ENCODE measurements around the gene ECE2. TPM values are rescaled to one million over a fixed set of nuclear protein-coding genes. Genes with fewer than 3 reads are reported as not detected.
A peak's percentile ranks its signal among the peaks of the same experiment; 100 is the strongest.

The ECE2 gene
- total and polyA plus RNA-seq, 2 experiments from 2014 or later, result not detected

GRCh38 chr3:184283681-184284080 is 7.9 kb downstream of the ECE2 start:
- TF ChIP-seq EZH2phosphoT487 (IDR thresholded peaks at IDR 0.05; ENCODE audit: low read depth, severe bottlenecking, unreplicated experiment) (no peak), CTCF (IDR thresholded peaks at IDR 0.05; ENCODE audit: poor library complexity) (no peak), EZH2 (IDR thresholded peaks at IDR 0.05; ENCODE audit: borderline replicate concordance) (no peak)
- Histone ChIP-seq H3K4me2 (no peak overlapping the region), H3K27me3 (peaks cover 8% of the 10 kb centered on the region), H3K36me3 (replicated peaks; ENCODE audit: insufficient read depth, low read depth) (no peaks in the 10 kb centered on the region), H3K4me3 (no peak overlapping the region), H3K9me2 (replicated peaks; ENCODE audit: insufficient read depth) (no peaks in the 10 kb centered on the region), H2AFZ (no peak overlapping the region), H3K79me2 (no peaks in the 10 kb centered on the region), H3K9me3 (ENCODE audit: low read depth) (no peaks in the 10 kb centered on the region), H4K20me1 (ENCODE audit: insufficient read depth, poor library complexity, severe bottlenecking) (no peaks in the 10 kb centered on the region), H3K27ac (no peak overlapping the region), H3K4me1 (ENCODE audit: insufficient read depth) (no peaks in the 10 kb centered on the region)
- 96% methylated on average over 8 of the region's 8 CpGs for WGBS (ENCODE audit: low lambda C conversion rate, missing lambda C conversion rate)
- no peak for DNase-seq (ENCODE audit: low spot score)

GRCh38 chr3:184284696-184285095 is 8.9 kb downstream of the ECE2 start:
- DNase-seq (ENCODE audit: low spot score), result peak; percentile 68
- Histone ChIP-seq H3K4me3 (no peak overlapping the region), H4K20me1 (ENCODE audit: insufficient read depth, poor library complexity, severe bottlenecking) (no peaks in the 10 kb centered on the region), H3K27me3 (peaks cover 5% of the 10 kb centered on the region), H3K4me1 (ENCODE audit: insufficient read depth) (no peaks in the 10 kb centered on the region), H3K79me2 (no peaks in the 10 kb centered on the region), H2AFZ (no peak overlapping the region), H3K9me2 (replicated peaks; ENCODE audit: insufficient read depth) (no peaks in the 10 kb centered on the region), H3K27ac (no peak overlapping the region), H3K4me2 (no peak overlapping the region), H3K9me3 (ENCODE audit: low read depth) (no peaks in the 10 kb centered on the region), H3K36me3 (replicated peaks; ENCODE audit: insufficient read depth, low read depth) (no peaks in the 10 kb centered on the region)
- WGBS (ENCODE audit: low lambda C conversion rate, missing lambda C conversion rate), result 5% methylated on average over 4 of the region's 4 CpGs
- TF ChIP-seq CTCF (IDR thresholded peaks at IDR 0.05; ENCODE audit: poor library complexity) (peak; percentile 37), EZH2 (IDR thresholded peaks at IDR 0.05; ENCODE audit: borderline replicate concordance) (no peak)

- WGBS (ENCODE audit: low lambda C conversion rate, missing lambda C conversion rate), result 21% methylated on average over 10 of the region's 10 CpGs
- no peaks in the 10 kb centered on the region for H3K79me2 ChIP-seq
- no peak overlapping the region for H2AFZ ChIP-seq
- no peak overlapping the region for H3K4me2 ChIP-seq
- H4K20me1 ChIP-seq (ENCODE audit: insufficient read depth, poor library complexity, severe bottlenecking), result no peaks in the 10 kb centered on the region
- TF ChIP-seq CTCF (IDR thresholded peaks at IDR 0.05; ENCODE audit: poor library complexity) (peak; percentile 51), EZH2 (IDR thresholded peaks at IDR 0.05; ENCODE audit: borderline replicate concordance) (no peak), EZH2phosphoT487 (IDR thresholded peaks at IDR 0.05; ENCODE audit: low read depth, severe bottlenecking, unreplicated experiment) (no peak)
- H3K4me1 ChIP-seq (ENCODE audit: insufficient read depth), result no peaks in the 10 kb centered on the region
- H3K27ac ChIP-seq, result no peak overlapping the region
- no peaks in the 10 kb centered on the region for H3K36me3 ChIP-seq (replicated peaks; ENCODE audit: insufficient read depth, low read depth)
- H3K9me2 ChIP-seq (replicated peaks; ENCODE audit: insufficient read depth), result no peaks in the 10 kb centered on the region
- H3K9me3 ChIP-seq (ENCODE audit: low read depth), result no peaks in the 10 kb centered on the region
- peaks cover 5% of the 10 kb centered on the region for H3K27me3 ChIP-seq
- H3K4me3 ChIP-seq, result no peak overlapping the region
- DNase-seq (ENCODE audit: low spot score), result peak; percentile 48
Measured at GRCh38 chr3:184289426-184289938, 13.7 kb downstream of the ECE2 start.

- no peaks in the 10 kb centered on the region for H3K9me3 ChIP-seq (ENCODE audit: low read depth)
- TF ChIP-seq EZH2phosphoT487 (IDR thresholded peaks at IDR 0.05; ENCODE audit: low read depth, severe bottlenecking, unreplicated experiment), result no peak
- TF ChIP-seq CTCF (IDR thresholded peaks at IDR 0.05; ENCODE audit: poor library complexity), result no peak
- no peak for TF ChIP-seq EZH2 (IDR thresholded peaks at IDR 0.05; ENCODE audit: borderline replicate concordance)
- H3K4me2 ChIP-seq, result no peak overlapping the region
- no peak for DNase-seq (ENCODE audit: low spot score)
- H2AFZ ChIP-seq, result no peak overlapping the region
- peaks cover 5% of the 10 kb centered on the region for H3K27me3 ChIP-seq
- H3K4me1 ChIP-seq (ENCODE audit: insufficient read depth), result no peaks in the 10 kb centered on the region
- H3K36me3 ChIP-seq (replicated peaks; ENCODE audit: insufficient read depth, low read depth), result no peaks in the 10 kb centered on the region
- no peaks in the 10 kb centered on the region for H3K9me2 ChIP-seq (replicated peaks; ENCODE audit: insufficient read depth)
- WGBS (ENCODE audit: low lambda C conversion rate, missing lambda C conversion rate), result 88% methylated on average over 10 of the region's 10 CpGs
- no peak overlapping the region for H3K27ac ChIP-seq
- no peaks in the 10 kb centered on the region for H4K20me1 ChIP-seq (ENCODE audit: insufficient read depth, poor library complexity, severe bottlenecking)
- H3K4me3 ChIP-seq, result no peak overlapping the region
- H3K79me2 ChIP-seq, result no peaks in the 10 kb centered on the region
Measured at GRCh38 chr3:184290331-184290730, 14.5 kb downstream of the ECE2 start.

All from hepatocyte (in vitro differentiated cells).